Measurements from ENCODE around the gene FAM20C. TPM values are rescaled to one million over a fixed set of nuclear protein-coding genes. Genes with fewer than 3 reads are reported as not detected.

FAM20C gene
- total and polyA plus RNA-seq, 10 of the 15 experiments (the other 5 are each of a cell fraction or from before 2014, with no cell fraction given) = 0.44 TPM; not detected in 9

GRCh38 chr7:228610-229009 is 36.2 kb downstream of the FAM20C start:
- H3K27ac ChIP-seq (ENCODE audit: control insufficient read depth, insufficient read depth) = no peak overlapping the region
- H3K4me2 ChIP-seq (ENCODE audit: control insufficient read depth, insufficient read depth) = no peak overlapping the region
- no peak overlapping the region for H3K9ac ChIP-seq (ENCODE audit: control insufficient read depth, insufficient read depth, low read length)
- no peaks in the 10 kb centered on the region for H3K36me3 ChIP-seq (ENCODE audit: control insufficient read depth in 2 of 2, insufficient read depth in 2 of 2, low read length in 1 of 2)
- SMC1A ChIA-PET (ENCODE audit: uncharacterized antibody, unreplicated experiment) = no interaction called here
- DNase-seq (ENCODE audit: low read depth, low spot score) (no peak), ATAC-seq (no peak), FAIRE-seq (no peak)
- intact Hi-C loops (cut with micrococcal nuclease; ENCODE audit: unreplicated experiment) = no loop called here
- WGBS (ENCODE audit: insufficient coverage, insufficient replicate concordance, low lambda C conversion rate, missing lambda C conversion rate) = 45% methylated on average over 12 of the region's 12 CpGs
- in situ Hi-C loops (cut with MboI) = no loop called here
- H4K20me1 ChIP-seq (ENCODE audit: control insufficient read depth, insufficient read depth) = no peaks in the 10 kb centered on the region
- no peaks in the 10 kb centered on the region for H3K4me1 ChIP-seq (ENCODE audit: control insufficient read depth, insufficient read depth, low read length)
- no TSS peak for BruUV-seq (replicated peaks)
- no peak overlapping the region for H3K4me3 ChIP-seq
- RAD21 ChIA-PET (ENCODE audit: unreplicated experiment) = no interaction called here
- H3K9me3 ChIP-seq (replicated peaks; ENCODE audit: control insufficient read depth, insufficient read depth, low read length) = no peaks in the 10 kb centered on the region; the same call in 2 of the 3 replicates
- POLR2A ChIA-PET = no interaction called here
- no peaks in the 10 kb centered on the region for H3K79me2 ChIP-seq (ENCODE audit: control insufficient read depth, insufficient read depth, low read length)
- no peak overlapping the region for H2AFZ ChIP-seq (ENCODE audit: control insufficient read depth, low read depth, low read length)
- no peaks in the 10 kb centered on the region for H3K27me3 ChIP-seq (replicated peaks in 1 of 2; ENCODE audit: control insufficient read depth in 2 of 2, insufficient read depth in 2 of 2, low read length in 1 of 2)
- TF ChIP-seq NR2C2 (IDR thresholded peaks at IDR 0.05; ENCODE audit: borderline replicate concordance, control insufficient read depth, insufficient read length, low read depth) (no peak), CHD4 (IDR thresholded peaks at IDR 0.05) (no peak), IRF5 (IDR thresholded peaks at IDR 0.05; ENCODE audit: borderline replicate concordance) (no peak), ZNF217 (IDR thresholded peaks at IDR 0.05) (no peak), ESRRA (IDR thresholded peaks at IDR 0.05; ENCODE audit: low read length) (no peak), RELB (IDR thresholded peaks at IDR 0.05; ENCODE audit: low read depth) (no peak), ZNF384 (IDR thresholded peaks at IDR 0.05; ENCODE audit: borderline replicate concordance, low read depth, low read length) (no peak), SIN3A (IDR thresholded peaks at IDR 0.05; ENCODE audit: low read depth, low read length) (no peak), ZZZ3 (IDR thresholded peaks at IDR 0.05; ENCODE audit: control insufficient read depth, insufficient read length, low read depth) (no peak), ATF2 (IDR thresholded peaks at IDR 0.05; ENCODE audit: low read length) (no peak), EP300 (IDR thresholded peaks at IDR 0.05; ENCODE audit: borderline replicate concordance in 1 of 2, control insufficient read depth in 1 of 2, low read depth in 2 of 2, low read length in 2 of 2) (no peak), SMAD1 (IDR thresholded peaks at IDR 0.05; ENCODE audit: low read depth, partially characterized antibody) (no peak), SMC3 (IDR thresholded peaks at IDR 0.05; ENCODE audit: borderline replicate concordance, low read length) (no peak), RB1 (IDR thresholded peaks at IDR 0.05; ENCODE audit: borderline replicate concordance) (no peak)
- CTCF ChIA-PET = no interaction called here
